GM18520 (cell line): ENCODE measurements around the gene SEC22C.
"Not testable (repeated sequence)": the region's sequence is repeated elsewhere in the genome, so short reads cannot be mapped to it uniquely, and the experiment has no call there.

Source experiments
- ATAC-seq: cut with Tn5 transposase; IDR thresholded peaks from one replicate; pipeline ENCODE4 v1.9.1; 2021; ENCODE audit not compliant: unreplicated experiment

Gene SEC22C

GRCh38 chr3:42582474-42583070, 805 bp upstream of the SEC22C start:
- no peak for ATAC-seq

GRCh38 chr3:42581400-42581708, 413 bp downstream of the SEC22C start:
- no peak for ATAC-seq

- not testable (repeated sequence) for ATAC-seq
Measured at GRCh38 chr3:42579346-42579745, 2.4 kb downstream of the SEC22C start.

GRCh38 chr3:42578054-42578453, 3.7 kb downstream of the SEC22C start:
- ATAC-seq, result no peak

GRCh38 chr3:42575137-42575741, 6.5 kb downstream of the SEC22C start:
- no peak for ATAC-seq

- ATAC-seq, result no peak
Measured at GRCh38 chr3:42572278-42572677, 9.5 kb downstream of the SEC22C start.

GRCh38 chr3:42569593-42570142, 12.1 kb downstream of the SEC22C start:
- ATAC-seq, result no peak

- no peak for ATAC-seq
Measured at GRCh38 chr3:42562047-42562907, 19.5 kb downstream of the SEC22C start.

- ATAC-seq, result no peak
Measured at GRCh38 chr3:42557854-42558253, 23.9 kb downstream of the SEC22C start.

- ATAC-seq, result not testable (repeated sequence)
Measured at GRCh38 chr3:42556817-42557216, 24.9 kb downstream of the SEC22C start.

- ATAC-seq, result no peak
Measured at GRCh38 chr3:42556089-42556632, 25.6 kb downstream of the SEC22C start.

- ATAC-seq, result no peak
Measured at GRCh38 chr3:42552830-42553229, 28.9 kb downstream of the SEC22C start.

- no peak for ATAC-seq
Measured at GRCh38 chr3:42550250-42550649, 31.5 kb downstream of the SEC22C start.

GRCh38 chr3:42549131-42549530, 32.6 kb downstream of the SEC22C start:
- no peak for ATAC-seq

- ATAC-seq, result no peak
Measured at GRCh38 chr3:42547401-42547945, 34.3 kb downstream of the SEC22C start.

- no peak for ATAC-seq
Measured at GRCh38 chr3:42546691-42547213, 35.0 kb downstream of the SEC22C start.

GRCh38 chr3:42545284-42545900, 36.4 kb downstream of the SEC22C start:
- no peak for ATAC-seq

GRCh38 chr3:42544492-42545283, 37.1 kb downstream of the SEC22C start:
- ATAC-seq, result no peak

GRCh38 chr3:42541079-42541478, 40.7 kb downstream of the SEC22C start:
- ATAC-seq, result no peak
